Measurements from ENCODE around the gene EEPD1.

The EEPD1 gene

GRCh38 chr7:36276428-36277248, 123.6 kb downstream of the EEPD1 start:
- TF ChIP-seq CTCF (IDR thresholded peaks at IDR 0.05; ENCODE audit: low read depth, low read length, missing control alignments) = no peak
- in situ Hi-C loops (cut with HindIII; ENCODE audit: low pct_ligation_motif_present, low sequenced_read_pairs) = no loop called here
- Histone ChIP-seq H3K4me3 (ENCODE audit: low read depth, low read length) (no peak overlapping the region), H3K36me3 (replicated peaks) (no peaks in the 10 kb centered on the region), H3K27me3 (replicated peaks) (no peaks in the 10 kb centered on the region), H3K27ac (no peak overlapping the region)
- no peak for DNase-seq

GRCh38 chr7:36277249-36277542, 124.1 kb downstream of the EEPD1 start:
- no peak overlapping the region for H3K4me3 ChIP-seq (ENCODE audit: low read depth, low read length)
- no peaks in the 10 kb centered on the region for H3K27me3 ChIP-seq (replicated peaks)
- in situ Hi-C loops (cut with HindIII; ENCODE audit: low pct_ligation_motif_present, low sequenced_read_pairs) = no loop called here
- no peak for TF ChIP-seq CTCF (IDR thresholded peaks at IDR 0.05; ENCODE audit: low read depth, low read length, missing control alignments)
- H3K27ac ChIP-seq = no peak overlapping the region
- DNase-seq = no peak
- H3K36me3 ChIP-seq (replicated peaks) = no peaks in the 10 kb centered on the region

- TF ChIP-seq CTCF (IDR thresholded peaks at IDR 0.05; ENCODE audit: low read depth, low read length, missing control alignments) = no peak
- Histone ChIP-seq H3K36me3 (replicated peaks) (no peaks in the 10 kb centered on the region), H3K27ac (no peak overlapping the region), H3K4me3 (ENCODE audit: low read depth, low read length) (no peak overlapping the region), H3K27me3 (replicated peaks) (no peaks in the 10 kb centered on the region)
- DNase-seq = no peak
- in situ Hi-C loops (cut with HindIII; ENCODE audit: low pct_ligation_motif_present, low sequenced_read_pairs) = no loop called here
Measured at GRCh38 chr7:36278069-36278619, 125.1 kb downstream of the EEPD1 start.

- in situ Hi-C loops (cut with HindIII; ENCODE audit: low pct_ligation_motif_present, low sequenced_read_pairs) = no loop called here
- DNase-seq = peak; percentile 42
- H3K36me3 ChIP-seq (replicated peaks) = no peaks in the 10 kb centered on the region
- no peaks in the 10 kb centered on the region for H3K27me3 ChIP-seq (replicated peaks)
- H3K4me3 ChIP-seq (ENCODE audit: low read depth, low read length) = no peak overlapping the region
- H3K27ac ChIP-seq = no peak overlapping the region
- TF ChIP-seq CTCF (IDR thresholded peaks at IDR 0.05; ENCODE audit: low read depth, low read length, missing control alignments) = no peak
Measured at GRCh38 chr7:36278620-36279172, 125.6 kb downstream of the EEPD1 start.

- Histone ChIP-seq H3K4me3 (ENCODE audit: low read depth, low read length) (no peak overlapping the region), H3K27ac (no peak overlapping the region), H3K27me3 (replicated peaks) (no peaks in the 10 kb centered on the region), H3K36me3 (replicated peaks) (no peaks in the 10 kb centered on the region)
- in situ Hi-C loops (cut with HindIII; ENCODE audit: low pct_ligation_motif_present, low sequenced_read_pairs) = no loop called here
- no peak for DNase-seq
- TF ChIP-seq CTCF (IDR thresholded peaks at IDR 0.05; ENCODE audit: low read depth, low read length, missing control alignments) = no peak
Measured at GRCh38 chr7:36279200-36279925, 126.3 kb downstream of the EEPD1 start.

Measured in brain microvascular endothelial cell (primary cell).